DMS53 (cell line): ENCODE results near the gene CRIP1.

Experiments
- DNase-seq: peaks from one replicate; lab custom pipeline; 2025; lab: John Stamatoyannopoulos, UW

CRIP1 gene

DNA sequence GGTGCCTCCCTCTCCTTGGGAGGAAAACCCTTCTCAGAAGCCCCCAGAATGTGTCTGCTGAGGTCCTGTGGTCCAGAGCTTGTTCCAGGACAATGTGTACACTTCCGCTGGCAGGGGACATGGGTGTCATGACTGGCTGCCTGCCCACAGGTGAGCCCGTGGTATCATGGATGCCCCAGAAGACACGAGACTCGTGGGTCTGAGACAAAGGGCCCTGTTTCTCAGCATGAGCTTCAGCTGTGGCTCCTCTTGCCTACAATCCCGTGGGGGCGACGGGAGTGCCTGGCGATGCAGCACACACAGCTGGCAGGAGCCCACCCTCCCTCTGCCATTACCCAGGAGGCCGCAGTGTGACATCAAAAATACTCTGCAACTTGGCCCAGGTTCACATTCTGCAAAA lies 46.7 kb downstream of the CRIP1 start:
- DNase-seq, result no peak

DNA sequence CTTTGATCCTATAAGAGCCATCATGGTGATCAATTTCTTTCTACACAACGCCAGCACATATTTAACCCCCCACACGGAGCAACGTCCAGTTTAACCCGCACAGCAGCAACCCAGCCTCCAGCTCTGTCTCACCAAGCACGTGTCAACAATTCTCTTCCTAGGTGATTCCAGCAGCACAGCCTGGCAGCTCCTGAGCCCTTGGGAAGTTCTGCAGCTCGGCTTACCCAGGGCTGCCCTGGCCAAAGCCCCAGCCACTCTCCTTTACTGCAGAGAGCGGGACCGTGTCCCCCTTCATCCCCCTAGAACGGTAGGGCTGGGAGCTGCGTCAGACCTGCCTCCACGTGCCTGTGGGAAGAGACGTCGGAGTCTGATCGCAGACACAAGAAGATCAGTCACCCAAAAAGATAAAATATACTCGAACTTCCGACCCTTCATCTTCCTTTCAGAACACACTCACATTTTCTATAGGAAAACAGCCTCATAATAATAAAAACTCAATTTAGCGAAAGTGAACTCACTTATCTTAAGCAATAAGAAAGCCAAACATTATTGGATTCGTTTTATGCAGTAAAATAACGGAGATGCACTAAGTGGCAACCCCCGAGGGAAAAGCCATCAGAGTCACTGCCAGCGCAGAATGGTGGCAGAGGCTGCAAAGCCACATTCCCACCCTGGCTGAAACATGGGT lies 47.3 kb downstream of the CRIP1 start:
- no peak for DNase-seq

- DNase-seq, result no peak
Measured at GRCh38 chr14:105534586-105534985, 47.9 kb downstream of the CRIP1 start.

- no peak for DNase-seq
Measured at GRCh38 chr14:105536051-105536450, 49.4 kb downstream of the CRIP1 start.

DNA sequence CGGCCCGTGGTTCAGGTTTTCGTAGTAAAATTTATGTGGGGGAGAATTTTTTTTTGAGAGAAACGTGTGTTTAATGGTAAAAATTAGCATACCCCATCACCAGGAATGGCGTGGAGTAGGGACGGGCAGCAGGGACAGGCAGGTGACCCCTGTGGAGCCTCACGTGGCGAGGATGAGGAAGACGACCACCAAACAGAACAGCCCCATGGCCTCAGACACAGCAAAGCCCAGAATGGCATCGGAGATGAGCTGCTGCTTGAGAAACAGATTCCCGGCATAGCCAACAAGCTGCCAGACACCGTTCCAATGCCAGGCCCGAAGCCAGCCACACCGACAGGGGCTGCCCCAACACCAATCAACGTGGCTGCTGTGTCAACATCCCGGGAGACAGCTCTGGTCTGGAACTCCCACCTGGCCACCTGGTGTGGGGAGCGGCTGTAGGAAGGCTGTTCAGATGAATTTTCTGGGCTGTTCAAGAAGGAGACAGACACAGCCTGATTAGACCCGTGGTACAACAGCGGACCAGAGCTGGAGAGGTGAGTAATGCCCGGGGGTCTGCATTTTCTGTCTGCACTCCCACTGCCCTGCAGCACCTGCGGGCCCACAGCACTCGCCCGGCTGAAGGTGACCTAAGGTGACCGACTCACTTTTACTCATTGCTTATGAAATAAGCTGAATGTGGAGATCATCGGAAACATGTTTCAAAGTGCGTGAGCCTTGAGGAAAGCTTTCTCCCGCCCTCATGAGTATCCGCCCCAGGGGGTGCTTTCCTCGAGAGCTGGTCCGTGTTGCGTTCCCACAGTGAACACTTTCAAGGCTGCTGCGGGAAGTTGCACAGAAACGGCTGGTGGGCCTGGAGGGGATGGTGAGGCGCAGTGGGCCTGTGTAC lies 50.2 kb downstream of the CRIP1 start:
- no peak for DNase-seq

DNA sequence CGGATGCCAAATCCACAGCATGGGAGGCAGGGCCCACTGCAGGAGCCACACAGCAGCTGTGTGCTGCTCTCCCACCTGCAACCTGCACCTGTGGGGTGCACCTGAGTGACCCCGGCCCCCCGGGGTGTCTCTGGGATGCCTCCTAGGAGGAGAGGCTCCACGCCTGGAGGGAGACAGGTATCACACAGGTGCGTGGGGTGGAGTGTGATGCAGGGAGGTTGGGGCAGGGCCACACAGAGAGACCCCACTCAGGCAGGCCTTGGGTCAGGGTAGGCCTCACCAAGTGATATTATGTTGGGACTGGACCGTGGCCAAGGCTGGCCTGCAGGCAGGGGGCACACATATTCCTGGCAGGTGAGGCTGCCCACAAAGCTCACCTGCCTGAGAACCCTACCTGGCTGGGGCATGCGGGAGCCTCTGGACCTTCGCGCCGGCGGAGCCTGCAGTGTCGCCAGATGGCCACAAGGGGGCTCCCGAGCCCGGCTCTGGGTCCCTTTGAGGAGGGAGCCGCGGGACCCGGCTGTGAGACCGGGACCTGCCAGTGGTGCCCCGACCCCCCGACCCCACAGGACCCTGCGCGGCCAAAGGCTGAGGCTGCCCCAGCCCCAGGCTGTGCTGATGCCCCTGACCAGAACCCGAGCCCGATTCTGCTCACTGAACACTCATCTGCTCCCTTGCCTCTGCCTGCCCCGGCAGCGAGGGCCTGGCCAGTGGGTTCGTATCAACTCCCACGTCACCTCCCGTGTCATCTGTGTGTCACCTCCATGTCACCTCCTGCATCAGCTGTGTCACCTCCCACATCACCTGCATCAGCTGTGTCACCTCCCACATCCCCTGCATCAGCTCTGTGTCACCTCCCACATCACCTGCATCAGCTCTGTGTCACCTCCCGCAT lies 51.1 kb downstream of the CRIP1 start:
- peak; percentile 48 for DNase-seq
